ENCODE measurements around the gene ZNF8. TPM values are rescaled to one million over a fixed set of nuclear protein-coding genes. Genes with fewer than 3 reads are reported as not detected.
"Not testable (repeated sequence)": the region's sequence is repeated elsewhere in the genome, so short reads cannot be mapped to it uniquely, and the experiment has no call there.

ZNF8 gene
- polyA plus RNA-seq, 1 donor, result 5.3 TPM

- no peak for DNase-seq (ENCODE audit: low read depth)
Observed at GRCh38 chr19:58296104-58296503, 17.3 kb downstream of the ZNF8 start.

DNA sequence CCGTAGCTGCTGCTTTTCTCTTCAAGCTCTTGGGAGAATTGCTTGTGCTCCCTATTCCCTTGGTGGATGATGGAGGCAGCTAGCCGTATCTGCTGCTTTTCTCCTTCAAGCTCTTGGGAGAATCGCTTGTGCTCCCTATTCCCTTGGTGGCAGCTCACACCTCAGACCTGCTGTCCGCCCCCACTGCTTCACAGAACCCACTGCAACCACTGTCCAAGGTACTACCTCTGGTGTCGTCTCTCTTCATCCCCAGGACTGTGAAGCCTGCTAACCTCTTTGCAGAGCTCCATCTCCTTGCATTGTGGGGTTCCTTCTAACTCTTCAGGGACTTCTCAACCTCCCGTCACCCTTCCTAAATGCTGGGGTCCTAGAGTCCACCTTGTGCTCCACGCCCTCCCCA is 21.9 kb downstream of the ZNF8 start:
- DNase-seq (ENCODE audit: low read depth), result no peak

DNA sequence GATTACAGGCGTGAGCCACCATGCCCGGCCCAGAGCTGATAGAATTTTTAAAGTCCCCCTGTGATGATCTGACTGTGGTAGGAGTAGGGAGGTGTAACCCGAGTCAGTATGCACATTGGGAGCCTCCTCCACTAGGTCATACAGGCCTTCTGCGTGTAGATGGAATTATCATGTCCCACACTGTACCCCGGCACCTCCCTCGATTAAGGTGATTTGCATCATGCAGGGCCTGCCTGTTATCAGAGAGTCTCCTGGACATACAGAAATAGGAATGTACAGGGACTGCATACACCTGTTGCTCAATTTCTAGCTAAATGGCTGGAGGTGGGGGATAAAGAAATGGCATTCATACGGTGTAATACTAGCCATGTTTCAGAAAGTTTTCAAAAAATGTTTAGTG is 25.5 kb downstream of the ZNF8 start:
- no peak for DNase-seq (ENCODE audit: low read depth)

DNA sequence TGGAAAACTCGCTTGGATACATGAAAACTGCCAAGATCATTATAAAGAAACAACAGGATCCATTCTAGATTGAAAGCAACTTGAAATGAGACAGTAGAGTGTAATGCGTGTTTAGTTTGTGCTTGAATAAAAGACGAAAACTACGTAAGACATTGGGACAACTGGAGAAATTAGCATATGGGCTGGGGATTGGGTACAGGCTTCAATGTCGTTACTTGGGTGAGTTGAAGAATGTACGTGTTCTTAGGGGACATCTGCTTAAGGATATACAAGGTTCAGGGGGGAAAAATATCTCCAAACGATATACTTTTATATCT is 26.0 kb downstream of the ZNF8 start:
- DNase-seq (ENCODE audit: low read depth), result no peak

- DNase-seq (ENCODE audit: low read depth), result peak; percentile 94
Observed at GRCh38 chr19:58305065-58305931, 26.5 kb downstream of the ZNF8 start, which contains the start of gene ERVK3-1. ERVK3-1 (plus strand) TSS chr19:58305377; CDS start chr19:58312169, 6,792 bp downstream.

DNA sequence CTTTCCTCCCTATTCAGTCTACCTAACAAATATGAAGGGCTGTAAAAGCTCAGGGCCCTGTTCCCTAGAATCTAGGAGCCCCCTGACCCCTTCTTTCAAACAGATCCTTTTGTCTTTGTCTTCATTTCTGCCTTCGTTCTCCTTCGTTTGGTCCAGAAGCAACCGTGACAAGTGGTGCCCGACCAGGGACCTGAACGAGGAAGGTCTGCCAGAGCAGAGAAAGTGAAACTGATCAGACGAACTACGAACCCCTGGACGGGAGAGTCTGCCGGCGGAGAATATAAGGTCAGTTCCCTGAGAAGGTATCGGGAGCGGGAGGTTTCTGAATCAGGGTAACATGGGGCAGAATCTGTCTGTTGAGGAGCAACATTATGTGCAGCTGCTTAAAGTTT is 27.2 kb downstream of the ZNF8 start:
- no peak for DNase-seq (ENCODE audit: low read depth)

- no peak for DNase-seq (ENCODE audit: low read depth)
Observed at GRCh38 chr19:58307736-58308135, 29.0 kb downstream of the ZNF8 start.

DNA sequence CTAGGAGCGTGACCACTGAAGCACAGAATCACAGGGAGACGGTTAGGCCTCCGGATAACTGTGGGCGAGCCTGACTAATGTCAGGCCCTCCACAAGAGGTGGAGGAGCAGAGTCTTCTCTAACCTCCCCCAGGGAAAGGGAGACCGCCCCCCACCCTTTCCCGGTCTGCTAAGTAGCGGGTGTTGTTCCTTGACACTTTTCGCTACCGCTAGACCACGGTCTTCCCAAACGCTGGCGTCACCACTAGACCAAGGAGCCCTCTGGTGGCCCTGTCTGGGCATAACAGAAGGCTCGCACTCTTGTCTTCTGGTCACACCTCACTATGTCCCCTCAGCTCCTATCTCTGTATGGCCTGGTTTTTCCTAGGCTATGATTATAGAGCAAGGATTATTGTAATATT is 31.9 kb downstream of the ZNF8 start:
- not testable (repeated sequence) for DNase-seq (ENCODE audit: low read depth)

DNA sequence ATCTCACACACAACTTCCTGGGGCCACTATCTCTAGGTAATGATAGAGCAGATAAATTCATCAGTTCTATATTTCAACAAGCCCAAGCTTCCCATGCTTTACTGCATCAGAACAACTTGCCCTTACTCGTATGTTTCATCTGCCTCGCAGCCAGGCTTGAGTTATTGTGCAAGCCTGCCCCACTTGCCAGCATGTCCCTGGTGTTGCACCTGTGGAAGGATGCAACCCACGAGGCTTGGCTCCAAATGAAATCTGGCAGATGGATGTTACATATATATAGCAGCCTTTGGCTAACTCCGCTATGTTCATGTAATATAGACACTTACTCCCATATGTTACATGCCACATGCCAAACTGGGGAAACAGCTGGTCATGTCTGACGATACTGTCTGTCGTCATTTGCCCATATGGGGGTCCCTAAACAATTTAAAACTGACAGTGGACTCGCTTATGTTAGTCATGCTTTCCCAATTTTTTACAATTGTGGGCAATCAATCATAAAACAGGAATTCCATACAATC is 32.6 kb downstream of the ZNF8 start:
- DNase-seq (ENCODE audit: low read depth), result no peak

GRCh38 chr19:58315580-58315979 is 36.8 kb downstream of the ZNF8 start:
- no peak for DNase-seq (ENCODE audit: low read depth)

- no peak for DNase-seq (ENCODE audit: low read depth)
Observed at GRCh38 chr19:58317476-58318072, 38.8 kb downstream of the ZNF8 start.

- DNase-seq (ENCODE audit: low read depth), result no peak
Observed at GRCh38 chr19:58318297-58318696, 39.5 kb downstream of the ZNF8 start.

- DNase-seq (ENCODE audit: low read depth), result no peak
Observed at GRCh38 chr19:58319241-58319640, 40.5 kb downstream of the ZNF8 start.

DNA sequence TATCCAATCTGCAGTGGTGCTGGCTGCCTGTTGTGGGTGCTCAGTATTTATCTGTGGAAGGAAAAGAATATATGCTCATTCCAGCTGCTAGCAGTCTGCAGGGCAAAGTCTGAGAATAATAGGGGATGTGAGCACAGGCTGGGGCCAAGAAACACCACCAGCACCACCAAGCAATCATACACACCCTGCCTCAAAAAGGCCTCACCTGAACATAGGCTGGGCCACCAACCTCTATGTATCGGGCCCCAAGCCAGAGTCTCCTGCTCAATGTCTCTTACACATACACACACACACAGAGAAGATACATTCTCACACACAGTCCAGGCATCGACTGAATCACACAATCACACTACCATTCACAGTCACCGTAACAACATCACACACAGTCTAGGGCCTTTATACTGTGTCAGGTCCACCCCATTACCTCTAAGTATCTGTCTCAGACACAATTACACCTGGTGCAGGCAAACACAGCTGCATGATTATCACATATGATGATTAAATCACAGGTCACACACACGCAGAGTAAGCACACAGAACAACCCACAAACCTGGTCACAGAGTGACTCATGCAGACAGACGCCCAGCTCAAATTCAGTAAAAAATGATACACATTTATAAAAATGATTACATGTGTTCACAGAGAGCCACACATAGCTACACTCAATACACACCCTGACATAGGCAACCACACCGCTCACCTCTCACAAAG is 46.7 kb downstream of the ZNF8 start:
- no peak for DNase-seq (ENCODE audit: low read depth)

DNA sequence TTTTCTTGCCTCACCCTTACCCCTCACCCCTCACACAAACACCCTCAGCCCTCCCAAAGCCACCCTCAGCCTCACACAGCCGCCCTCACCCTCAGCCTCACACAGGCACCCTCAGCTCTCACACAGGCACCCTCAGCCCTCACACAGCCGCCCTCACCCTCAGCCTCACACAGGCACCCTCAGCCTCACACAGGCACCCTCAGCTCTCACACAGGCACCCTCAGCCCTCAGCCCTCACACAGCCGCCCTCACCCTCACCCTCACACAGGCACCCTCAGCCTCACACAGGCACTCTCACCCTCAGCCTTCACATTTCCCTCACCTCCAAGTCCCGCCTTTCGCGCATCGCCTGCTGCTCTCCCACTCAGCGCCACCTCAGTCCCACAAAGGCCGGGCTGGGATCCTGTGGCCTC is 47.8 kb downstream of the ZNF8 start:
- no peak for DNase-seq (ENCODE audit: low read depth)

GRCh38 chr19:58326914-58327726 is 48.4 kb downstream of the ZNF8 start, which contains the start of gene ZSCAN22:
ZSCAN22 (plus strand) TSS chr19:58326994; CDS start chr19:58334803, 7,809 bp downstream.
- peak; percentile 92 for DNase-seq (ENCODE audit: low read depth)

GRCh38 chr19:58328999-58329398 is 50.2 kb downstream of the ZNF8 start:
- no peak for DNase-seq (ENCODE audit: low read depth)

DNA sequence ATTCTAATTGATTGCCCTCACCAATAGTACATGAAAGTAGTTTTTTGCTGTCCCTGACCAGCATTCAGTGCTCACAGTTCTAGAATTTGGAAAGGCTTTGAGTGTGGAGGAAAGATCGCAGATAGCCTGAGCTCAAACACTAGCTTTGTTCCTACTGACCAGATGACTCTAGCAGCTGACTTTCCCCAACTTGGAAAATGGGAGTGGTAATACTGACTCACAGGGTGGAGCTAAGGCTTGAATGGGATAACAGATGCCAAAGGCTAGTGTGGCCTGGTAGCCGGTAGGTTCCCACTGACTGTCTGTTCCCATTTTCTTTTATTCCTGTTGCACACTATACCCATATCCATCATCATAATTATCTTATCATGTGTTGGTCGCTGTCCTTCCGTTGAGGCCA is 51.7 kb downstream of the ZNF8 start:
- DNase-seq (ENCODE audit: low read depth), result no peak

DNA sequence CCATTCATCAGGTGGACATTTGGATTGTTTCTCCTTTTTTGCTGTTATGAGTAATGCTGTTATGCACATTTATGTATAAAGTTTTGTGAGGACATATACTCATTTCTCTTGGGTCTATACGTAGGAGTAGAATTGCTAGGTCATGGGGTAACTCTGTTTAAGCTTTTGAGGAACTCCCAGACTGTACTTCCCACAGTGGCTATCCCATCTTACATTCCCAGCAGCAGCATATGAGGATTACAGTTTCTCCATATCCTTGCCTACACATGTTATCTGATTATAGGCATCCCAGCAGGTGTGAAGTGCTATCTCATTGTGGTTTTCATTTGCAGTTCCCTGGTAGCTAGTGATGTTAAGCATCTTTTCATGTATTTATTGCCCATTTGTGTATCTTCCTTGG is 53.9 kb downstream of the ZNF8 start:
- no peak for DNase-seq (ENCODE audit: low read depth)

DNA sequence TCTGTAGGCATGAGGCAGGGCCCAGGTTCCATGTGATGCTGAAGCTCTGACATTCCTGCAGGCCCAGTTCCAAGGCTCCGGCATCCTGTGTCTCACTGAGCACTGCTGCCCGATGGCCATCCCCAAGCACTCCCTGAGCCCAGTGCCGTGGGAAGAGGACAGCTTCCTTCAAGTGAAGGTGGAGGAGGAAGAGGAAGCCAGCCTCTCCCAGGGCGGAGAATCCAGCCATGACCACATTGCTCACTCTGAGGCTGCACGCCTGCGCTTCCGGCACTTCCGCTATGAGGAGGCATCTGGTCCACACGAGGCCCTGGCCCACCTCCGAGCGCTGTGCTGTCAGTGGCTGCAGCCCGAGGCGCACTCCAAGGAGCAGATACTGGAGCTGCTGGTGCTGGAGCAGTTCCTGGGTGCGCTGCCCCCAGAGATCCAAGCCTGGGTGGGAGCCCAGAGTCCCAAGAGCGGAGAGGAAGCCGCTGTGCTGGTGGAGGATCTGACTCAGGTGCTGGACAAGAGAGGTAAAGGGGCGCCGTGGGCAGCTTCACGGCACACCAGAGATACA is 56.0 kb downstream of the ZNF8 start:
- no peak for DNase-seq (ENCODE audit: low read depth)

DNA sequence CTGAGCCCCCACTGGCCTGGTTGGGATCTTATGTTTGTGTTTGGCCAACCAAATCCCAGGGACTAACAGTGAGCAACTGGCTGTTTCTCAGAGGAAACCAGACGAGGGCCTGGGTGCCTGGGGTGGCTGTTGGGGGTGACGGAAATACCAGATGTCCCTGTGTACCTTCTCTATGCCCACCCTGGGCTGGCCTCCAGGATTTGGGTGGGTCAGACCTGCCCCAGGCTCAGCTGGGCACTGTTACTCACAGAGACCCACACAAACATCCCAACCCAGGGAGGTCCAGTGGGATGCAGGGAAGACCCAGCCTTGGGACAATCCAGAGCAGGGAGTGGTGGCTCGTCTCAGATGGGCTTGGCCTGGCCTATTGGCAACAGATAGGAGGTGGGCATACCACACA is 56.9 kb downstream of the ZNF8 start:
- no peak for DNase-seq (ENCODE audit: low read depth)

All from forelimb muscle (tissue), 1 donor.